Cardiac muscle cell (in vitro differentiated cells and primary cell): ENCODE data around the gene WDFY1. TPM values are rescaled to one million over a fixed set of nuclear protein-coding genes. Genes with fewer than 3 reads are reported as not detected.

ENCODE experiments used
- DNase-seq, 2 donors: peaks; one replicate each; pipeline versions ENCODE4 v3.0.0 to v3.0.0-alpha.2; 2010 to 2017; ENCODE audit warnings: low read depth in 1 of 2, low spot score in 1 of 2
- H3K27ac ChIP-seq: fragments of 200-600 bp; sonication (generic); 2 replicates; pipeline ENCODE4 v1.5.1; 2016
- H3K27me3 ChIP-seq: fragments of 200-600 bp; sonication (generic); 2 replicates; pipeline ENCODE4 v1.6.0; 2016; ENCODE audit warnings: control low read depth
- H3K36me3 ChIP-seq: fragments of 200-600 bp; sonication (generic); 2 replicates; pipeline ENCODE4 v1.5.1; 2016; ENCODE audit warnings: control low read depth
- H3K4me1 ChIP-seq: fragments of 200-600 bp; sonication (generic); 2 replicates; pipeline ENCODE4 v1.8.1; 2017; ENCODE audit warnings: low read depth, mild to moderate bottlenecking, mixed run types
- H3K4me3 ChIP-seq: fragments of 200-600 bp; sonication (generic); 2 replicates; pipeline ENCODE4 v1.5.1; 2016; ENCODE audit warnings: mild to moderate bottlenecking
- H3K9me3 ChIP-seq: fragments of 200-600 bp; sonication (generic); 2 replicates; pipeline ENCODE4 v1.5.1; 2017; ENCODE audit warnings: low read depth, mild to moderate bottlenecking, control low read depth
- CTCF ChIP-seq: IDR thresholded peaks from 2 replicates; pipeline ENCODE4 v1.5.1; 2012; ENCODE audit warnings: low read depth, mild to moderate bottlenecking, low read length
- polyA plus RNA-seq: library from polyadenylated mRNA; unstranded; fragments of >200 nt; fragmentation: Nextera tagmentation; extraction: Ambion mirVana; gene quantifications from 2 replicates; pipeline ENCODE4 v1.2.1, GENCODE V29; 2016
- total RNA-seq: library from RNA; depleted of rRNA; stranded (reverse); fragments of >200 nt; gene quantifications from 2 replicates; pipeline ENCODE4 v1.2.3, GENCODE V29; 2016

WDFY1 gene
- total and polyA plus RNA-seq, 2 experiments from 2014 or later, result 20.7 to 20.8 TPM

- DNase-seq, result peak; percentile 66 to 77
- Histone ChIP-seq H3K27me3 (no peaks in the 10 kb centered on the region), H3K36me3 (peaks cover 18% of the 10 kb centered on the region), H3K4me3 (no peak overlapping the region), H3K4me1 (peaks cover 4% of the 10 kb centered on the region), H3K9me3 (no peaks in the 10 kb centered on the region), H3K27ac (no peak overlapping the region)
- TF ChIP-seq CTCF, result peak; percentile 88
Observed at GRCh38 chr2:223970343-223971128, 25.4 kb upstream of the WDFY1 start.

GRCh38 chr2:223969856-223970255 is 24.7 kb upstream of the WDFY1 start:
- Histone ChIP-seq H3K4me1 (peaks cover 4% of the 10 kb centered on the region), H3K27ac (no peak overlapping the region), H3K4me3 (no peak overlapping the region), H3K36me3 (peaks cover 25% of the 10 kb centered on the region), H3K9me3 (no peaks in the 10 kb centered on the region), H3K27me3 (no peaks in the 10 kb centered on the region)
- DNase-seq, result no peak
- TF ChIP-seq CTCF, result no peak

DNA sequence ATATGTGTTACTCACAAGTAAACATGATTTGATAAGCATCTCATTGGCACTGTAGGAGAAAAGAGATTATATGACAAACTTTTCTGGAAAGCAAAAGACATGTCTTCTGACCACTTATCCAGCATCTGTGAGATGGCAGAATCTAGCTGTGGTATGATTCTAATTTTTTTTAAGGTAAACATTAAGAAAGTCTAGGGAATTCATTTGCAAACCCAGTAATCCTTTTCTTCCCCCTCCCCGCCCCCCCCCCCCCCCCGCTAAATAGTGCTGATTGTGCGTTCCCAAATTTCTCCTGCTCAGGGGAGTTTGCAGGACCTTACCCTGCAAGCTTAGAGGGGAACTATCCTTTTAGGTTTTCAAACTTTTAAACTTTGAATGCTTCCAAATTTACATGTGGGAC is 24.2 kb upstream of the WDFY1 start:
- Histone ChIP-seq H3K4me3 (no peak overlapping the region), H3K4me1 (peaks cover 4% of the 10 kb centered on the region), H3K36me3 (peaks cover 30% of the 10 kb centered on the region), H3K9me3 (no peaks in the 10 kb centered on the region), H3K27me3 (no peaks in the 10 kb centered on the region), H3K27ac (no peak overlapping the region)
- no peak for DNase-seq
- no peak for TF ChIP-seq CTCF

DNA sequence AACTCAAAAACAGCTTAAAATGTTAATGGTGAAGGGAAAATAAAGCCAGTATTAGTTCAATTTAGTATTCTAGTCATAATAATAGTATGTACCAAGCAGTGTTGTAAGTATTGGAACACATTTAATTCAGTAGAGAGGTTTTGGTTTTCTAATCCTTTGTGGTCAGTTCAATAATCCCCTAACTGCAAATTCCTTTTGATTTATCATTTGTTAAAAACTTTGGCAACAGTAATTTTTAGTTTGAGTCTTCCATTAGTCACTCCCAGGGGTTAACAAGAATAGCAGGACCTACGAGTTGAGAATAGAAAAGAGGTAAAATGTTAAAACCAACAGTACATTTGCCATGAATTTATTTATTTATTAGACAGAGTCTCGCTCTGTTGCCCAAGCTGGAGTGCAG is 22.8 kb upstream of the WDFY1 start:
- Histone ChIP-seq H3K36me3 (peaks cover 35% of the 10 kb centered on the region), H3K27ac (no peak overlapping the region), H3K27me3 (no peaks in the 10 kb centered on the region), H3K4me1 (peaks cover 4% of the 10 kb centered on the region), H3K9me3 (no peaks in the 10 kb centered on the region), H3K4me3 (no peak overlapping the region)
- DNase-seq, result no peak
- no peak for TF ChIP-seq CTCF

- H3K4me3 ChIP-seq, result no peak overlapping the region
- TF ChIP-seq CTCF, result no peak
Observed at GRCh38 chr2:223959688-223960087, 14.6 kb upstream of the WDFY1 start.

More at GRCh38 chr2:223959688-223960087, 14.6 kb upstream of the WDFY1 start:
- Histone ChIP-seq H3K27me3 (no peaks in the 10 kb centered on the region), H3K4me1 (peaks cover 15% of the 10 kb centered on the region), H3K36me3 (peaks cover 9% of the 10 kb centered on the region), H3K9me3 (no peaks in the 10 kb centered on the region), H3K27ac (no peak overlapping the region)
- peak in 1 of 2 donors; percentile 72 for DNase-seq
